Measurements from ENCODE around the gene MGAT5.
A peak's percentile ranks its signal among the peaks of the same experiment; 100 is the strongest.

Gene MGAT5

DNA sequence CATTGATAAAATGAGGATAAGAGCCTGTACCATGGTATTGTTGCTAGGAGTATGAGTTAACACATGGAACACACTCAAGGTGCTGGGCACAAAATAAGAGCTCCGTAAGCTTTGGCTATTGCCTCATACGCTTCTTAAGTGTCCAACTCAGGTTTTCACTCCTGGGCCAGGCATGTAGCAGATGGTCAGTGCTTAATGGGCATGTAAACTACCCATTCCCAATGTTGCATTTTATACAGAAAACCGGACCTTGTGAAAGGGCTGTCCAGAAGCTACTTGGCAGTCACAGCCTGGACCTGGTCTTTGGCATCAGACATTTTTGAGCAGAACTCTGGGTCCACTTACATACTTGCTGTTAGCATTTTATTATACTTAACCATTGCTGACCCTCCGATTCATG is 26.9 kb downstream of the MGAT5 start:
- TF ChIP-seq, protein P1, sequence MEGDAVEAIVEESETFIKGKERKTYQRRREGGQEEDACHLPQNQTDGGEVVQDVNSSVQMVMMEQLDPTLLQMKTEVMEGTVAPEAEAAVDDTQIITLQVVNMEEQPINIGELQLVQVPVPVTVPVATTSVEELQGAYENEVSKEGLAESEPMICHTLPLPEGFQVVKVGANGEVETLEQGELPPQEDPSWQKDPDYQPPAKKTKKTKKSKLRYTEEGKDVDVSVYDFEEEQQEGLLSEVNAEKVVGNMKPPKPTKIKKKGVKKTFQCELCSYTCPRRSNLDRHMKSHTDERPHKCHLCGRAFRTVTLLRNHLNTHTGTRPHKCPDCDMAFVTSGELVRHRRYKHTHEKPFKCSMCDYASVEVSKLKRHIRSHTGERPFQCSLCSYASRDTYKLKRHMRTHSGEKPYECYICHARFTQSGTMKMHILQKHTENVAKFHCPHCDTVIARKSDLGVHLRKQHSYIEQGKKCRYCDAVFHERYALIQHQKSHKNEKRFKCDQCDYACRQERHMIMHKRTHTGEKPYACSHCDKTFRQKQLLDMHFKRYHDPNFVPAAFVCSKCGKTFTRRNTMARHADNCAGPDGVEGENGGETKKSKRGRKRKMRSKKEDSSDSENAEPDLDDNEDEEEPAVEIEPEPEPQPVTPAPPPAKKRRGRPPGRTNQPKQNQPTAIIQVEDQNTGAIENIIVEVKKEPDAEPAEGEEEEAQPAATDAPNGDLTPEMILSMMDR (IDR thresholded peaks at IDR 0.05; ENCODE audit: control extremely low read depth, extremely low read depth, low read depth, missing control alignments), result no peak
- POLR2A ChIA-PET, result no interaction called here
- CTCF ChIA-PET, result interaction anchor here (0.9 to 1.9 kb wide), 5 partner anchors 15 to 131 kb away, joined by 3 to 8 read pairs (median 3); no protein-coding TSS in a partner anchor
- DNase-seq (ENCODE audit: extremely low spot score), result no peak

DNA sequence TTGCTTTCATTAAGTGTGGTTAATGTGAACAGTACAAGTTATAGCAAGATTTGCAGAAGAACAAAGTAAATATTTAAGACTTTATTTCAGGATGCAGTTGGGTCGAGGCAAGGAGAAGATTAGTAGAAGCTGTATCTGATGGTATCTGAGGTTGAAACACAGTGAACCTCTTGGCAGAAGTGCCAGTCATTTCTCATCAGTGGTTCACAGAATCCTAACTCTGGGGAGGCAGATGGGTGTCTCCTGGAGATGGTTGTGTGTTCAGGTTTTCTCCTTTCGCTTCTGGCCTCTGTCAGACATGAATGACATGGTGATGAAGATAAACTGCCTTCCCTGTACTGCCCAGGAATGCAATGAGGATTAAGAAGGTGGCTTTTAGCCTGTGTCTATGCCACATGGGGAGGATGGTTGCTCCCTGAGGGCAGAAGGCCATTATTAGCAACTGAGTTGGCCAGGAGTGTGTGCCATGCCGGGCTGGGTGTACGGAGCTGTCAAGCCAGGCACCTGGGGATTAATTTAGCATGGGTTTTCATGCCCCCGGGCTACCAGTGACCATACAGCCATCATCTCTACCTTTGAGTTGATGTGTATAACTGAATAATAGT is 28.0 kb downstream of the MGAT5 start:
- TF ChIP-seq, protein P1 (IDR thresholded peaks at IDR 0.05; ENCODE audit: control extremely low read depth, extremely low read depth, low read depth, missing control alignments), result no peak
- POLR2A ChIA-PET, result no interaction called here
- DNase-seq (ENCODE audit: extremely low spot score), result no peak
- CTCF ChIA-PET, result interaction anchor here (1.1 to 2.4 kb wide), 6 partner anchors 8 to 130 kb away, joined by 3 to 12 read pairs (median 6); no protein-coding TSS in a partner anchor

DNA sequence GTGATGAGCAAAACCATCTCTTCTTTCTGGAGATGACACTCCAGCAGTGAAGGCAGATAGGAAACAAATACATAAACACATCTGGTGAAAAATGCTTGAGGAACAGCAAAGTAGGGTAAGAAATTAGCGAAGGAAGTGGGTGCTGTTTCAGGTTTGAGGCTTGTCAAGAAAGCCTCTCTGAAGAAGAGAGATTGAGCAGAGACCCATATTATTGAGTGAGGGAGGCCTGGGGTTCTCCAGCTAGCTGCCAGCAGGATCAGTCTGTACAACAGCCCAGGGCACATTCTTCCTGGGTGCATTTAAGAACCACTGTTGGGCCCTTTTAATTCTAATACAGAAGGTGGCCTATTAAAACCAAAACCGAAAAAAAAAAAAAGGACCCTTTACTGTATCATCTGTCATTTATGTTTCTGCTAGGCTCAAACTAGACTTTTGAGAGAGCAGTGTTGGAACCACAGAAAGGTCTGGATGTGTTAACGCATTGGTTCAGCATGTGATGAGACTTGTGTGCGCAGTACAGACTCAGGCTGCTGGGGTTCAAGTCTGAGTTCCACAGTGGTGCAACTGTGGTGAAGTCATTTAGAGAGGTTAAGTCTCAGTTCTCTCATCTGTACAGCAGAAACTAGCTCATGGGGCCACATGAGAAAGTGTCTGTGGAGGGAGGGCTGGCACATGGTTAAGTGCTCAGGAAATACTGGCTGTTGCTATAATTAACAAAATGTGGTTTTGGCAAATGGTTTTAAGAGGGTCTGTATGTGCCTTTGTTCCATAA is 28.9 kb downstream of the MGAT5 start:
- ChIA-PET CTCF (interaction anchor here (0.6 to 2.4 kb wide), 8 partner anchors 9 to 129 kb away, joined by 3 to 12 read pairs (median 4); no protein-coding TSS in a partner anchor), POLR2A (no interaction called here)
- TF ChIP-seq, protein P1 (IDR thresholded peaks at IDR 0.05; ENCODE audit: control extremely low read depth, extremely low read depth, low read depth, missing control alignments), result no peak
- DNase-seq (ENCODE audit: extremely low spot score), result peak; percentile 46

DNA sequence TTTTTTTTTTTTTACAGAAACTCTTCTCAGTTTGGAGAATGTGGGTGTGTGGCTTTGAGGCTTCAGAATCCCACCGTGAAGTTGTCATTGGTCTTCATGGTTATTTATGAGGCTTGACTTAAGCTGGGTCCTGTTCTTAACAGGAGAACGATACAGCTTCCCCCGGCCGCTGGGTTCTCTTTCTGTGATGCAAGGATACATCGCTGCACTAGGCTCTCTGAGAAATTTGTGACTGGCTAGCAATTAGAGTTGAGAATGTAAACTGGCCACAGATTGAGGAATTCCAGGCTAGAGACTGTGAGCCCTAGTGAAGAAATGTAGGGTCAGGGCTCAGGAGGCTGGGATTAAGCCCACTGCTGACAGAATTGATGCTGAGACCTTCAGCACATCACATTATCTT is 29.8 kb downstream of the MGAT5 start:
- no peak for DNase-seq (ENCODE audit: extremely low spot score)
- TF ChIP-seq, protein P1 (IDR thresholded peaks at IDR 0.05; ENCODE audit: control extremely low read depth, extremely low read depth, low read depth, missing control alignments), result no peak
- ChIA-PET POLR2A (interaction anchor here (0.7 kb wide), 1 partner anchor 10 kb away, joined by 7 read pairs; no protein-coding TSS in a partner anchor), CTCF (interaction anchor here (1.2 to 2.4 kb wide), 7 partner anchors 9 to 128 kb away, joined by 3 to 12 read pairs (median 4); no protein-coding TSS in a partner anchor)

DNA sequence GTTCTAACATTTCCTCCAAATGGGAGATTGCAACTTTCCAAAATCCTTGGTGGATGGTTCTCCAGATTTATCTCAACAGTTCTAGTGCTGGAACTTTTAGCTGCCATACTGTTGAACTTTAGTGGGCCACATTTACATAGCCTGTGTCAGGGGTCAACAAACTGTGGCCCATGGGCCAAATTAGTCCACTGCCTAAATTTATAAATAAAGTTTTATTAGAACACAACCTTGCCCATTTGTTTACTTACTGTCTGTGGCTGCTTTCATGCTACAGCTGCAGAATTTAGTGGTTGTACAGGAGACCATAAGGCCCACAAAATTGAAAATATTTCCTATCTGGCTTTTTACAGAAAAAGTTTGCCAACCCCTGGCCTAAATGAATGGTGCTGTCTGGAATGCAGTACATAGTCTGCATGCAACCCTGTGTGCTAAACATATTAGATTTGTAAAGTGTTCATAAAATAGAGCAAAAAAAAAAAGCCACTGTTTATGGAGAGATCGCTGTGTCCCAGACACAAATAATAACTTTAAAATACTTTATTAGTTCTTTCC is 30.3 kb downstream of the MGAT5 start:
- ChIA-PET CTCF (interaction anchor here (1.2 to 2.4 kb wide), 5 partner anchors 9 to 128 kb away, joined by 3 to 12 read pairs (median 5); no protein-coding TSS in a partner anchor), POLR2A (interaction anchor here (0.7 kb wide), 1 partner anchor 10 kb away, joined by 7 read pairs; no protein-coding TSS in a partner anchor)
- no peak for DNase-seq (ENCODE audit: extremely low spot score)
- TF ChIP-seq, protein P1 (IDR thresholded peaks at IDR 0.05; ENCODE audit: control extremely low read depth, extremely low read depth, low read depth, missing control alignments), result no peak

DNA sequence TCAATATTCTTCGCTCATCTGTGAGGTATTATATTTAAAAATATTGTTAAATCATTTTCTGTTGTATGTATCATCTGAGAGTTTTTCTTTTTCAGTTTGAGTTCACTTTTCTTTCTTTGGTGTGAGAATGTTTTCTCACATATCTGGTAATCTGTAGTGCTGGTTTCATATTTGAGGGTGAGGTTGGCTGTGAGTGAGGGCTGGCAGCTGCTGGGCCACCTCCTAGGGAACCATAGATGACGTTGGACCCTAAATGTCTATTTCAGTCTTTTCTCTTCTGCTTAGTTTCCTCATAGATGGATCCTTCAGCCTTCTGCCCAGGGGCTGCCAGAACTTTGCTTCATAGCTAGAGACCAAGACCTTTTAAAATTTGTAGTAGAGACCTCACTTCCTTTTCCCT is 33.5 kb downstream of the MGAT5 start:
- TF ChIP-seq, protein P1 (IDR thresholded peaks at IDR 0.05; ENCODE audit: control extremely low read depth, extremely low read depth, low read depth, missing control alignments), result no peak
- peak; percentile 21 for DNase-seq (ENCODE audit: extremely low spot score)
- ChIA-PET CTCF (no interaction called here), POLR2A (no interaction called here)

All from GM10248 (cell line).